GM12801 (cell line): ENCODE measurements around the gene S100A9.

Experiments
- CTCF ChIP-seq: IDR thresholded peaks from one replicate; pipeline ENCODE4 v1.5.1; 2011; ENCODE audit warnings: control low read depth; ENCODE audit not compliant: insufficient read length; ENCODE audit errors: extremely low read depth

The S100A9 gene

GRCh38 chr1:153367090-153367489 lies 9.4 kb downstream of the S100A9 start:
- TF ChIP-seq CTCF, result no peak

GRCh38 chr1:153368495-153368894 lies 10.8 kb downstream of the S100A9 start:
- TF ChIP-seq CTCF, result no peak

DNA sequence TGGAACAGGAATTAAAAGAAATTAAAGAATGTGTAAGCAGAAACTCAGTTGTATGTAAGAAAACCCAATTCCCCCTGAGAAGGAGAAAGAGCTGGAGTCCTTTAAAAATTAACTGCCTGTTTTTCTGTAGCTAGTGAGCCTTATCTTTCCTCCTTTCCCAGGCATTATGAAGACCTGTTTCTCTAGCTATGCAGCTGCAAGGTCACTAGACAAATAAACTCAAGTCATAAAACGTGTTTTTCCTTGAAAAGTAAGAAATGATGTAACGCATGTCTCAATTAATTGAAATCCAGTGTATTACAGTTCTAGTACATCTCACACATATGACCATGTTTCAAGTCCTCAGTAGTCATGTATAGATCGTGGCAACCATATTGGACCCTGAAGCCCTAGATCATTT lies 12.5 kb downstream of the S100A9 start:
- no peak for TF ChIP-seq CTCF

GRCh38 chr1:153371231-153371630 lies 13.6 kb downstream of the S100A9 start:
- TF ChIP-seq CTCF, result no peak

DNA sequence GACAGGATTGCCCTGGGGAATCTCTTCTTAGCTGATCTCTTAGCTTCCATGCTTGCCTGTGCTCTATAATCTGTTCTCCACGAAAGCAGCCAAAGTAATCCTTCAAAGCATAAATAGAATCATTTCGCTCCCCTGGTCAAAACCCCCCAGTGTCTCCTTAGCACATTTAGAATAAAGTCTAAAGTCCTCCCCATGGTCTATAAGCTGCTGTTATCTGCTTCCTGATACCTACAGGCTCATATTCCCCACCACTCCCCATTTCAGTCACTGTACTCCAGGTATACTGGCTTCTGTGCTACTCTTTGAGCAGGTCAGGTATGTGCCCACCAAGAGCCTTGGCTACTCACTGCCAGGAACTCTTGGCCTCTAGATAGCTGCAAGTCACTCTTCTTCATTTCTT lies 14.9 kb downstream of the S100A9 start:
- no peak for TF ChIP-seq CTCF

- no peak for TF ChIP-seq CTCF
Measured at GRCh38 chr1:153374071-153374470, 16.4 kb downstream of the S100A9 start.

DNA sequence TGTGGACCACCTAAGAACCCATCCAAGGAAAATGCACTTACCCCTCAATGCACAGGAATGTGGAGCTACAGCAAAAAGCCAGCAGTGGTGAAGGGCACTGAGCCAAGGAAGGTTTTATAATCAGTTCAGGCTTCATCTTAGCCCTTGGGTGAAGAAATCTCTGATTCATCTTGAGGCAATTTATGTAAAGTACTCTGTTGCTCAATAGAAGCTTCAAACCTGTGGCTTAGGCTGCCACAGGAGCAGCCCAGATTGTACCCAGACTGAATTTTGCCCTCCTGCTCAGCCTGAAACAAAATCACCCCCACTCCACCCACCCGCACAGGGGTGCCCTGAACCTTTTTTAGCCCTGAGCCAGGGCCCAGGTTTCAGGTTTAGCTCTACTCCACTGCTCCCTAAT lies 17.9 kb downstream of the S100A9 start, which contains the start of gene S100A12:
TSS of gene S100A12 (minus strand) at position 111 of the 400 bp plus-strand sequence. CDS start 1,029 bp downstream, outside the sequence.
- no peak for TF ChIP-seq CTCF

- TF ChIP-seq CTCF, result no peak
Measured at GRCh38 chr1:153379591-153379990, 21.9 kb downstream of the S100A9 start.
